Measurements from ENCODE around the gene ZFP14.

The ZFP14 gene

GRCh38 chr19:36378625-36379509, at the start of gene ZFP14:
ZFP14 (minus strand) TSS chr19:36379201; CDS start chr19:36367892, 11,309 bp downstream.
- DNase-seq, result peak; percentile 95

GRCh38 chr19:36423925-36424324, 44.9 kb upstream of the ZFP14 start:
- no peak for DNase-seq

DNA sequence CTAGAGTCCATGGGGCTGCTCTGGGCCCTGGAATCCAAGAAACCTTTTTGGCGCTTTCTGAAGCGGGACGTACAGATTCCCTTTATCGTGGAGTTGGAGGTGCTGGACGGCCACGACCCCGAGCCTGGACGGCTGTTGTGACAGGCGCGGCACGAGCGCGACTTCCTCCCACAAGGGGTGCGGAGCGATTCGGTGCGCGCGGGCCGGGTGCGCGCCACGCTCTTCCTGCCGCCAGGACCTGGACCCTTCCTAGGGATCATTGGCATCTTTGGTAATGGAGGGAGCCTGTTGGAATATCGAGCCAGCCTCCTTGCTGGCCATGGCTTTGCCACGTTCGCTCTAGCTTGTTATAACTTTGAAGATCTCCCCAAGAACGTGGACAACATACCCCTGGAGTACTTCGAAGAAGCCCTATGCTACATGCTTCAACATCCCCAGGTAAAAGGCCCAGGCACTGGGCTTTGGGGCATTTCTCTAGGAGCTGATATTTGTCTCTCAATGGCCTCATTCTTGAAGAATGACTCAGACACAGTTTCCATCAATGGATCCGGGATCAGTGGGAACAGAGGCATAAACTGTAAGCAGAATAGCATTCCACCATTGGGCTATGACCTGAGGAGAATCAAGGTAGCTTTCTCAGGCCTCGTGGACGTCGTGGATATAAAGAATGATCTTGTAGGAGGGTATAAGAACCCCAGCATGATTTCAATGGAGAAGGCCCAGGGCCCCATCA, 42.9 kb upstream of the ZFP14 start:
- no peak for DNase-seq

DNA sequence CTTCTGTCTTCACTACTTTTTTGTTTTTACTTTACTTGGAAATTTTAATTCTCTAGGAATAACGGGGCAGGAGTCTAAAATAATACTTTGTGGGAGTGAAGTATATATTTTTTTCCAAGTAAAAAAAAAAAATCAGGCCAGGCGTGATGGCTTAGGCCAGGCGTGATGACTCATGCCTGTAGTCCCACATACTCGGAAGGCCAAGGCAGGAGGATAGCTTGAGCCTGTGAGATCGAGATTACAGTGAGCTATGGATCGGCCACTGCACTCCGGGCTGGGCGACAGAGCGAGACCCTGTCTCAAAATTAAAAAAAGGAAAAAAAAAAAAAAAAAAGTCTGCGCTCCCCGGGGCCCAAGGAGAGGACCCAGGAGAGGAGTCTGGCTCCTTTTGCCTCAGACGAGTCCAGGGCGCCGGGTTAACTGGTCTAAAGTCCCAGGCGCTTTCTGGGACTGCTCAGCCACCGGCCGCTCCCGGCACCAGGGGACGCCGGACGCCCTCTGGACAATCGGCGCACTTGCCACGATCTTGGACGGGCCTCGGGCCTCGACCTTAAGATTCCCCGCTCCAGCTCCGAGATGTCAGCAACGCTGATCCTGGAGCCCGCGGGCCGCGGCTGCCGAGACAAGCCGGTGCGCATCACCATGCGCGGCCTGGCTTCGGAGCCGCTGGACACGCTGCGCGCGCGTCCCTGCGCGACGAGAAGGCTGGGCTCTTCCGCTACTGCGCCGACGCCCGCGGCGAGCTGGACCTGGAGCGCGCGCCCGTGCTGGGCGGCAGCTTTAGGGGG, 42.2 kb upstream of the ZFP14 start:
- no peak for DNase-seq

GRCh38 chr19:36418287-36419001, 39.4 kb upstream of the ZFP14 start, which contains the start of gene ZFP82:
ZFP82 (minus strand) TSS chr19:36418644; CDS start chr19:36409789, 8,855 bp downstream.
- DNase-seq, result peak; percentile 80

- DNase-seq, result no peak
These were observed 38.8 kb upstream of the ZFP14 start for GRCh38 chr19:36417752-36418286.

DNA sequence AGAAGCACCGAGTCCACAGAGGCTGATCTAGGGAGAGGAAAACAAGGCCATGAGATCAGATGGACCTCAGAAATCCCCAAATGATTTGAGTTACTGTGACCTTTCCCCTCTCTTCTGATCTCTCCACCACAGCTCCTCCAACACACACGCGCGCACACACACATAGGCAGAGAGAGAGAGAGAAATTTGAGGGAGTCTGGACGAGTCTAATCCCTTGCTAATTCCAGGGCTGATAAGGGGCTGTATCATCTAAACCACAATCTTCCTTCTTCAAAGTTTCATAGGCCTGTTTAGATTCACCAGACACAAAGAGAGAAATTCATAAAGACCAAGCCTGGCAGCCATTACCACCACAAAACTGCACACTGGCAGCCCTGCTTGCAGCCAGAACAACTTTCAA, 30.8 kb upstream of the ZFP14 start:
- DNase-seq, result no peak

DNA sequence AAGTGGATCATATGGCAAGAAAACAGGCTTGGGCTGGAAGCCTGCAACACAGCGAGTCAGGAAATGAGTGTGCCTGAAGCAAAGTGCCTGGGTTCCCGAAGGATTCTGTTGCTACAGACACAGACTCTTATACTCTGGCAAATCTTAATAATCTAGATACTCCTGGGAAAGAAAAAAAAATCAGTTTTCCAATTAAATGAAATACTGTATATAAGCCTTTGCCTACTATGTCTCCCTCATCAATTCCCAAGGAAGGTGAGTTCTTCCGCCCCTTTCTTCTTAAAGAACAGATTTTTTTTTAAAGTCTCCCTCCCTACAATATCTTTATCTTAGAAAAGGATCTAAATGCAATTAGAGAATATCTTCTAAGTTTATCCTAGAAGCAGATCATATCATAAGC, 29.1 kb upstream of the ZFP14 start:
- DNase-seq, result no peak

- no peak for DNase-seq
These were observed 25.5 kb upstream of the ZFP14 start for GRCh38 chr19:36404498-36404897.

DNA sequence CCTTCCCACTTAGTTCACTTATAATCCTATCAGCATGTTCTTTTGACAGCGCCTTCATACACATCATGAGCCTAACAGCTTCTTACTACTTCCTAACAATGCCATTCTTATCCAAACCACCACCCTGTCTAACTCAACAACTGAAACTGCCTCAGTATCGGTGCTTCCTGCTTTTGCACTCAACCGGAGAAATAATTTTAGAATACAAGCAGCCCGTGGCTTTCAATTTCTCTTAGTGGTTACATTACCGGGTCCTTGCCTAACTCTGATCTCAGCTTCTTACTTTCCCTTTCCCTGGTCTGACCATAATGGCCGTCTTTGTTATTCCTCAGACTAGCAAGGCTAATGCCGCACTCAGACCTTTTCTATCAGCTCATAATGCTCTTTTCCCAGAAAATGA, 22.5 kb upstream of the ZFP14 start:
- no peak for DNase-seq

GRCh38 chr19:36398571-36398970, 19.6 kb upstream of the ZFP14 start:
- DNase-seq, result no peak

DNA sequence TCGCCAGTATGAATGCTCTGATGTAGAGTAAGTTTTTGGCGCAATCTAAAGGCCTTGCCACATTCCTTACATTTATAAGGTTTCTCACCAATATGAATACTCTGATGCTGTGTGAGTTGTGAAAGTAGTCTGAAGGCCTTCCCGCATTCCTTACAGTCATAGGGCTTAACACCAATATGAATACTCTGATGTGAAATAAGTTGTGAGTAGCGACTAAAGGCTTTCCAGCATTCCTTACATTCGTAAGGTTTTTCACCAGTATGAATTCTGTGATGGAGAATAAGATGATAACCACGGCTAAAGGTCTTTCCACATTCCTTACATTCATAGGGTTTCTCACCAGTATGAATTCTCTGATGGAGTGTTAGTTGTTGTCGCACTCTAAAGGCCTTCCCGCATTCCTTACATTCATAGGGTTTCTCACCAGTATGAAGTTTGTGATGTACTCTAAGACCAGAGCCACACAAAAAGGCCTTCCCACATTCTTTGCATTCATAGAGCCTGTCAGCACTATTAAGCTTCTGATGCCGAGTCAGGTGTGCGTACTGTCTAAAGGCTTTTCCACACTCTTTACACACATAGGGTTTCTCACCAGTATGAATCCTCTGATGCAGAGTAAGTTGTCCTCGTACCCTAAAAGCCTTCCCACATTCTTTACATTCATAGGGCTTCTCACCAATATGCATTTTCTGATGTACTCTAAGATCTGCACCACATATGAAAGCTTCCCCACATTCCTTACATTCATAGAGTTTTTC, 14.1 kb upstream of the ZFP14 start:
- no peak for DNase-seq

GRCh38 chr19:36379510-36379819, 464 bp upstream of the ZFP14 start:
- DNase-seq, result no peak

DNA sequence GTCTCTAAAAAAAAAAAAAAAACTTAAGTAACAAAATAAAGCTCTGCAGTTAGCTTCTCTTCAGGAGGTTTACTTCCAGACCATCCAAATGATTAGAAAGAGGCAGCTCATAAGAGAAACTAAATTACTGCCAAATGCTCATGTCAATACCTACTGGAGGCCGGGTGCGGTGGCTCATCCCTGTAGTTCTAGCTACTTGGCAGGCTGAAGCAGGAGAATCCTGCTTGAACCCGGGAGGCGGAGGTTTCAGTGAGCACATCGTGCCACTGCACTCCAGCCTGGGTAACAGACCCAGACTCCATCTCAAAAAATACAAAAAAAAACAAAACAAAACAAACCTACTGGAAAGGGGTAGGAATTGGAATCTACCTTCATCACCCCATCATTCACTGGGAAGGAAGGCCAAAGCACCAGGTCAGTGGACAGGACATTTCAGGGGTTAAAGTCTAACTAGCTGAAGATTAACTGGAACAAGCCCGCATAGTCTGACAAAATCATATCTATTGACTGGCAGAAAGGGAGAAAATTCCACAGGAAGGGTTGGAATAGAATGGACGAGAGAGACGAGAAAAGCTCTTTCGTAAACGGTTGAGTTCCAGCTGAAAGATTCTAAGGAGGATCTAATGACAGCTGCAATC, 1.3 kb downstream of the ZFP14 start:
- no peak for DNase-seq

- no peak for DNase-seq
These were observed 5.3 kb downstream of the ZFP14 start for GRCh38 chr19:36373638-36374156.

- DNase-seq, result no peak
These were observed 7.1 kb downstream of the ZFP14 start for GRCh38 chr19:36371886-36372285.

DNA sequence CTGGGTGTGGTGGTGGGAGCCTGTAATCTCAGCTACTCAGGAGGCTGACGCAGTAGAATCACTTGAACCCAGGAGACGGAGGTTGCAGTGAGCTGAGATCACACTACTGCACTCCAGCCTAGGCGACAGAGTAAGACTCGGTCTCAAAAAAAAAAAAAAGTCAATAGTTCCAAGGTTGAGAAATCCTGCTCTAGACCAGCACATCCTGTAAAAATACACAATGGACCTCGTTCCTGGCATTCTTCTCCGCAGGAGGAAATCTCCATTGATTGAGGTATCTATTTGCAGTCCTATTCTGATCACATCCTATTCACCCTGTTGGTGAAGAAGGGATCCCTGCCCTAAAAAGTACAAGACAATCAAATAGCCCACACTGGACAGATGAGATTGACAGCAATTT, 15.2 kb downstream of the ZFP14 start:
- no peak for DNase-seq

DNA sequence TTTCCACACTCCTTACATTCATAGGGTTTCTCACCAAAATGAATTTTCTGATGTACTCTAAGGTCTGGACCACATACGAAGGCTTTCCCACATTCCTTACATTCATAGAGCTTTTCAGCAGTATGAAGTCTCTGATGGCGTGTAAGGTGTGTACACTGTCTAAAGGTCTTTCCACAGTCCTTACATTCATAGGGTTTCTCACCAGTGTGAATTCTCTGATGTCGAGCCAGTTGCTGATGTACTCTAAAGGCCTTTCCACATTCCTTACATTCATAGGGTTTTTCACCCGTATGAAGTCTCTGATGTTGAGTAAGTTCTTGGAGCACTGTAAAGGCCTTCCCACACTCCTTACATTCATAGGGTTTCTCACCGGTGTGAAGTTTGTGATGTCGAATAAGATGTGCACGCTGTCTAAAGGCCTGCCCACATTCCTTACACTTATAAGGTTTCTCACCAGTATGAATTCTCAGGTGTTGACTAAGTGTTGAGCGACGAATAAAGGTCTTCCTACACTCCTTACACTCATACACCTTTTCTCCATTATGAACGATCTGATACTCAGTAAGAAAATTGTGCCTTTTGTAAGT, 38.1 kb downstream of the ZFP14 start:
- no peak for DNase-seq

DNA sequence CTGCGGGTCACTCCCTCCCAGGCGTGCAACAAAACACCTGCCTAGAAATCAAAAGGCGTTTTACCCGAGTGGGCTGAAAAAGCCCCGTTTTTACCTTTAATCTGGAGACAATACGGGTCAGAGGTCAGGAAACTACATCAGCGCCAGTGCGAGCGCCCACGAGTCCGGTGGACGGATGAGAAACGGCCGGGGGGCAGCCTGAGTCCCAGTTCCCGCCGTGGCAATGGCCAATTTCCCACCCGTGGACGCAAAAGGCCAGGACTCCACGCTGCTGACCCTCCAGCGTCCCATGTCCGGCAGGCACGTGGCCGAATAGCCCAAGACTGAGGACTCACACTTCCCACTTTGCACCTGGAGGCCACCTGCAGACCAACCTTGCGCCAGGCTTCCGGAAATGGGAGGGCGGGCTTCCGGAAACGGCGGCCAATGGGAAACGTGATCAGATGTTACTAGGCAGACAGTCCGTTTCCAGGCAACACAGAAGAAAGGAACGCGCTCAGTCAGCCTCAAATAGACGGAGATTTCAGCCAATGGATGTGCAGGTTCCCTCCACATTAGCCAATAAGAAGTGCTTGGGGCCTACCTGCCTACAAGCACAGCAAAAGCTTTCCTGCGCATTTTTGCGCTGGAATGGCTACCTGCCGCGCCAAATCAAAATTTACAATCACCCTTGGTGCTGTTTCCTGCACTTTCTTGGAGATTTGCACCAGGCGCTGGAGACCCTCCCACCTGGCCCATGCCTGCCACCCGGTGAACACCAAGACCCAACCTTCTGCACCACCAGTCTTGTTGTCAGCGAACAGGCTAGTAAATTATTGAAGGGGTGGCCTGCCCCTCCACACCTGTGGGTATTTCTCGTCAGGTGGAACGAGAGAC, 47.4 kb downstream of the ZFP14 start:
- peak; percentile 62 for DNase-seq
